Effector CD8-positive, alpha-beta T cell (primary cell): ENCODE measurements around the gene DPYSL4.

Source experiments
- DNase-seq: peaks from one replicate; lab custom pipeline; 2025; lab: John Stamatoyannopoulos, UW
- total RNA-seq, 4 experiments: gene quantifications; one replicate each; lab custom pipeline; 2026; lab: John Stamatoyannopoulos, UW

The DPYSL4 gene
- 0 to 1.4 (median 0.94) reads per million in 4 experiments for total RNA-seq

- peak; percentile 43 for DNase-seq
Observed at GRCh38 chr10:132186488-132187429, at the start of gene DPYSL4. Gene DPYSL4, plus strand, starts transcription at chr10:132186948. Its CDS starts 116 bp downstream, at chr10:132187064.

DNA sequence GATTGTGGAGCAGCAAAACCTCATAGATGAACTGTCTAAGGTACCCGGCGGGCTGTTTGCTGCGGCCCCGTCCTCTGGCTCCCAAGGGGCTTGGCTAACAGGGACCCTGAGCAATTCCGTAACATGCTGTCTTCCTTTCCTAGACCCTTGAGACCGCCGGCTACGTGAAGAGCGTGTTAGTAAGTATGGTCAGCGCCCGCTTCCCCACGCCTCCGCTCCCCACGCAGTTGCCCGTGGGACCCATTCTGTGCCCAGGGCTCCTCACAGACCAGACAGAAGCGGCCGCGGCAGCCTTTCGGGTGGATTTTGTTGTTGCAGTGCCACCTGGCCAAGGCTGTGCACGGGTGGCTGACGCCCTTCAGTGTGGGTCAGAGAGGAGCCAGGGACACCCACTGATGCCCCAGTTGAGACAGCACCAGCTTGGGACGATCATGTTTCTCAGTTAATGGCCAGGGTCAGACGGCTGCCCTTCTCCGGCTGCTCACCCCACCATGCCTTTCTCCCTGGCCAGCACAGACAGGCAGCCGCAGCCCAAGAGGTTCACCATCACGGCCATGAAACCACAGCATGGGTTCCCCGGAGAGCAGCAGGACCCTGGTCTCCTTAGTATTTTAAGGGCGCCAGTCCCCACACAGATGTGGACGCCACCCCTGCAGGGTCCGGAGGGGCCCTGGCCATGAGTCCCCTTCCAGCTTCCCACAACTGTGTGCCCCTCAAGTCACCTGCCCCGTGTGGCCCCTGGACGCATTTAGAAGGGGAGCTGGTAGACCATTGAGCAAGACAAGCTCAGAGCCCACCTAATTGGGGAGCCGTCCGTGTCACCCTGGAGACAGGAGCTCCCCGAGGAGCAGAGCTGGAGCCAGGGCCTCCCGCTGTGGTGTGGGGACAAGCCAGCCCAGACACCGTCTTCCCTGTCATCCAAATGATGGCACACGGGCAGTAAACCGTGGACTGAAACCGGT, 49.4 kb upstream of the DPYSL4 start:
- DNase-seq, result no peak

DNA sequence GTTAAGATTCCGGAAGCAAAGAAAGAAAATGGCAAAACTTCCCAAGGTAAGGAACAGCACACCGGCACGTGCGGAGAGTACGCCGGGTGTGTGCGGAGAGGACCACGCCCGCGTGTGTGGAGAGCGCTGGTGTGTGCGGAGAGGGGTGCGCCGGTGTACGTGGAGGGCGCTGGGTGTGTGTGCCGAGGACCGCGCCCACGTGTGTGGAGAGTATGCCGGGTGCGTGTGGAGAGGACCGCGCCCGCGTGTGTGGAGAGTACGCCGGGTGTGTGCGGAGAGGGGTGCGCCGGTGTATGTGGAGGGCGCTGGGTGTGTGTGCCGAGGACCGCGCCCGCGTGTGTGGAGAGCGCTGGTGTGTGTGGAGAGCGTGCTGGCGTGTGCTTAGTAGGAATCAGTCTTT, 48.6 kb upstream of the DPYSL4 start:
- no peak for DNase-seq

DNA sequence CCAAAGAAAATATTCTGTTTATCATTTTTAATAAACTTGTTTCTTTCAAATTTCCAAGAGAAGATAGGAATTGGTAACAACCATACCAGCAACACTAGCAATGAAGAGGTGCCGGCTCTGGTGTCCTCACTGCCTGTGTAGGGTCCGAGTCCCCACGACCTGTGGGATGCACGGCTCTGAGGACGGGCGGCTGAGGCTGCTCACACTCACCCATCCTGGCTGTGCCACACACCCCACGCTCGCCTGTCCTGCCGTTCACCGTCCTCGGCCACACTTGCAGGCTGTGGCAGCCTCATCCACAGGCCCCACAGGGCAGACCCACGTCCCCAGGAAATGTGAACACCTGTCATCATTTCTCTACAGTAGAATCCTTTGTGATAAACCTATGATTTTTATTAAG, 48.2 kb upstream of the DPYSL4 start:
- DNase-seq, result no peak

- no peak for DNase-seq
Observed at GRCh38 chr10:132139526-132139925, 47.2 kb upstream of the DPYSL4 start.

DNA sequence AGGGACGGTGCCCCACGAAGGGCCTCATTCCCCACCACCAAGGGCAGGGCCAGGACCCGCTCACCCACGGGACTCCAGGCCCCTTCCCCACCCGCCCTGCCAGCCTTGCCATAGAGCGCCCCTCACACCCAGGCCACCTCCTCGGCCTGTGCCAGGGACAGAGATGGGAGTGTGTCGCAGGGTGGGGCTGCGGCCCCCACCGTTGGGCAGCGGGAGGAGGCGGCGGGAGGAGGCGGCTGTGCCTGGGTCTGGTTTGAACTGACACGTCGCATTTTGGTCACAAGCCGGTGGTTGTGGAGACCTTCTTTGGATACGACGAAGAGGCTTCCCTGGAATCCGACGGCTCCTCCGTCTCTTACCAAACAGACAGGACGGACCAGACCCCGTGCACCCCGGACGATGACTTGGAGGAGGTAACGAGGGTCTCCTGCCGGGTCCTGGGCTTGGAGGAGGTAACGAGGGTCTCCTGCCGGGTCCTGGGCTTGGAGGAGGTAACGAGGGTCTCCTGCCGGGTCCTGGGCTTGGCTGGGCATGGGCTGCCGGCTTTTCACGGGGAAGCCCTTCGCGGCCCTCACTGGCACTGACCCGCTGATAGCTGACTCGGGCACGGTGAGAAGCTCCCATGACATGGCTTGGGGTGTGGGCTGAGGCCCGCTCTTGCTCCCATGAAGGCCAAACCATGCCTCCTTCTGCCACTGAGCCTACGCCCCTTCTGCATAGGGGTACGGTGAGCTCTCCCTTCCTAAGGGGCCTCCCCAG, 46.4 kb upstream of the DPYSL4 start:
- no peak for DNase-seq

- no peak for DNase-seq
Observed at GRCh38 chr10:132141076-132141475, 45.7 kb upstream of the DPYSL4 start.

GRCh38 chr10:132141526-132142395, 45.0 kb upstream of the DPYSL4 start:
- DNase-seq, result no peak

GRCh38 chr10:132142396-132143161, 44.2 kb upstream of the DPYSL4 start:
- DNase-seq, result peak; percentile 43

GRCh38 chr10:132143162-132143561, 43.6 kb upstream of the DPYSL4 start:
- DNase-seq, result no peak

DNA sequence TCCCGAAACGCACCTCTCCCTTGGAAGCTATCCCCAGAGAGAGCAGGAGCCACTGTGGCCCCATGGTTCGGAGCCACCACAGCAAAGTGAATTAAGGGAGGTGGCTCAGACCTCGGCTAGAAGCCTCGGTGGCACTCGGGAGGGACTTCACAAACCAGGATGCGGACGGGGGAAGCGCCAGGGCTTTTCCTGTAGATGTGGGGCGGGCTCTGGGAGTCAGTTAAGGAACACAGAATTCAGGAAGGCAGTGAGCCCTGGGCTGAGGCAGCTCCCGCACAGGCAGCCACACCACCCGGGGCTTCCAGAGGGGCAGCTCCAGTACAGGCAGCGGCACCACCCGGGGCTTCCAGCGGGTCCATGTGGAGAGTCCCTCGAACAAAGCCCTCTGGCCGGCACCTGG, 42.7 kb upstream of the DPYSL4 start:
- no peak for DNase-seq

DNA sequence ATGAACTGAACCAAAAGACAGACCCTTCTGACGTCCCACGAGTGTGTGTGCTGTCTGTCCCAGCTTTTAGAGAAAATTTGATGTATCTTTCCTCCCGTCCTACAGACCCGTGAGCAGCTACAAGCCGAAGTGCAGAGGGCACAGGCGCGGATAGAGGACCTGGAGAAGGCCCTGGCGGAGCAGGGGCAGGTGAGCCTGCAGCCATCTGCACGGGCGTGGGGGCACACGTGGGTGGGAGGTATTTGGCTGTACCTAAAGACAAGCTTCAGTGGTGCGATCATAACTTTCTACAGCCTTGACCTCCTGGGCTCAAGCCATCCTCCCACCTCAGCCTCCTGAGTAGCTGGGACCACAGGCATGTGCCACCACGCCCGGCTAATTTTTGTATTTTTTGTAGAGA, 41.7 kb upstream of the DPYSL4 start:
- no peak for DNase-seq

DNA sequence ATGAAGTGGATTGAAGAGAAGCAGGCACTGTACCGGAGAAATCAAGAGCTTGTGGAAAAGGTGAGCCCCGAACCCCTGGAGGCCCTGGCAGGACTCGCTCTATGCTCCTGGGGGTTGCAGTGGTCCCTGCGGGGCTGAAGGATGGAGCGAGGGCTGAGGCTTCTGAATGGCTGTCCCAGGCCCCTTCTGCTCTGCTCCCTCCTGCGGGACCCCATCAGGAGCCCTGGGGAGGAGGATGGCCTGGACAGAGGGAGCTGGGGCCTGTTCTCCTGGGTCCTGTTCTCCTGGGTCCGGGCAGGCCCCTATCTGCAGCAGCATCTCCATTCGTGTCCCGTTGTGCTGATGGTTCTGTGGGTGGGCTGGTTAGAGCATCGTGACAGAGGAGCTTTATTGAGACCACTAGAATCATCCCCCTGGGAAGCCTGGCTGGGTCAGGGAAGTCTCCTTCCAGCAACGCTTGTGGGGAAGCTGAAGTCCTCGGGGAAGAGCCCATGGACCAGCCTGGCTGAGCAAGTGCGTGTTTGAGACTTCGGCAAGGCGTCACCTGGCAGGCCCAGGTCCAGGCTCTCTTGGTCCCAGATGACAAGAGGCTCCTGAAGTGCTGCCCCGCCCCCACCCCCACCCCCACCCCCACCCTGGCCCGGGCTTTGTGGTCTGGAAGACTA, 41.1 kb upstream of the DPYSL4 start:
- no peak for DNase-seq

- no peak for DNase-seq
Observed at GRCh38 chr10:132146271-132146671, 40.5 kb upstream of the DPYSL4 start.

DNA sequence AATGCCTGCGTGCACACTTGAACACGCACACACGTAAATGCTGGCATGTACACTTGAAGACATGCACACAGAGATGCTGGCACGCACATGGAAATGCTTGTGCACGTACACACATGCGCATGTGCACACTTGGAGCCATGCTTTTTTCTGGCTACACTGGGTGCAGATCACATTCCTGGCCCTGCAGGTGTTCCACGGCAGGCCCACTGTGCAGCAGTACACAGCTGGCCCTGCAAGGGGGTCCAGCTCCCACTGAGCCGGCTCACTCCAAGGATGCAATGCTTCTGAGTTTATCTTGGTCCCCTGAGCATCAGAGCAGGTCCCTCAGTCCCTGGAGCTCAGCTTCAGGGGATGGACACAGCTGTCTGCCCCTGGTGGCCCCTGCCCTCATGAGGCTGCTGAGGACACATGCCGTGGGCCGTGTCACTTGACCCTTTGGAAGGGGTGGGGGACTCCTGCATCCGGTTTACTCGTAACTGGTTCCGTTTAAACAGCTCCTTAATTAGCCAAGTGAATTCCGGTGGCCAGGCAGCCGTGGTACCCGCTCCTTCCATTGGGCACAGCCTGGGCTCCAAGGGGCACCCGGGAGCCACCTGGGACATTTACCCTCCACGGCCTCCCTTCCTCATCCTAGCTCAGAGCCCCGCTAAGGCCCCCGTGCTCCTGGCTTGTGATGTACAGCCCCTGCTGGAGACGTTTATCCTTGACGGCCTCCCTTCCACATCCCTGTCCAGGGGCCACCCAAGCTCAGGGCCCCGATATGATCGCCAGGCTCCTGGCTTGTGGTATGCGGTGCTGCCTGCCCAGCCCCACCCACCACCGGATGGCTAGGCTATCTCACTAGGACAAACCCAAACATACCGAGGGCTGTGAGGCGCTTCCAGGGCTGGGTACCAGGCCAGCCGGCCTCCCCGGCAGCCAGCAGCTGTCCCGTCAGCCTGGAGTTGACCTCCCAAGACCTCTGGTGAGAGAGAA, 39.5 kb upstream of the DPYSL4 start:
- no peak for DNase-seq

DNA sequence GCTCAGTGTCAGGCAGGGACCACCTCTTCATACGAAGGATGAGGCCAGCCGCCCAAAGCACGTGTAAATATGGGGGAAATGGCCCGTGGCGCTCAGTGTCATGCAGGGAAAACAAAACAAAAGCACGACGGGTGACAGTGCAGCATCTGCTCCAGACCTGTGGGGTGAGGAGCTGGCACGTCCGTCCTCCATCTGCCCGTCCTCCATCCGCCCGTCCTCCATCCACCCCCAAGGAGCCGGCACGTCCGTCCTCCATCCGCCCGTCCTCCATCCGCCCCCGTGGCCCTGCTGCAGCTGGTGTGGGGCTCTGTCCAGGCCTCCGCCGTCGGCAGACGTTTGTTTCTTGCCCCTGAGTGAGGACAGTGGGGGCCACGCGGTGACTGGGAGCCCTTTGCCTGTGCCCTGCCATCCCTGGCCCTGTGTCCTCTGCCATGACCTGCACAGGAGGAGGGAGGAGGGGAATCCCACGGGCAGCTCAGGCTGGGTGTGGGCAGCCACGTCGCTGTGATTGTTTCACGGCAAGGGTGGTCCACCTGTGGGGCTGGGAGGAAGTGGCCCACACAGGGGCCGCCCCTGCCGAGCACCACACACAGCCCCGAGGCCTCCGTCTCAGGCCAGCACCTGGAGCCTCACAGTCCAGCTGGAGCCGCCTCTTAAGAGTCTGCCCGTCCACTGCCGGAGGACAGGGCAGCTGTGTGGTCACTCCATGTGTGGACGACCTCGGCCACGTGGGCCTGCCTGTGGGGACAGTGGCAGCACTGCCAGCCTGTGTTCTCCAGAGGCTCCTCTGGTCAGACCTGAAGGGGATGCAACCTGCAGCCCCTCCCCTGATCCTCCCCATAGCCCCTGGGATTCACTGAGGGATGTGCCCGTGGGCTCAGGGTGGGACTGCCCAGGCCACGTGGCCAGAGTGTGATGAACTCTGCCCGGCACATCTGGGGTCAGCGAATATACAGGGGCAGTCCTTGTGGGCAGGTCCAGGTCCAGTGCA, 38.2 kb upstream of the DPYSL4 start:
- no peak for DNase-seq

GRCh38 chr10:132149271-132149670, 37.5 kb upstream of the DPYSL4 start:
- DNase-seq, result no peak
